Endothelial cell of umbilical vein (primary cell): ENCODE results near the gene DOCK4. TPM values are rescaled to one million over a fixed set of nuclear protein-coding genes. Genes with fewer than 3 reads are reported as not detected.
"Not testable (repeated sequence)": the region's sequence is repeated elsewhere in the genome, so short reads cannot be mapped to it uniquely, and the experiment has no call there.

Experiments
- BruUV-seq: library from RNA; stranded (reverse); fragments of 400-500 nt; replicated peaks from 2 replicates; lab custom pipeline; 2021; lab: Mats Ljungman, UMichigan
- CTCF ChIA-PET: fragments of 300-600, 350-600 bp; sonication (Branson Sonifier 250); formaldehyde crosslinking; loops from one replicate; lab custom pipeline; 2021; ENCODE audit warnings: antibody characterized with exemption, inconsistent platforms; lab: Charles Lee
- POLR2A ChIA-PET: fragments of 300-600, 350-600 bp; sonication (Branson Sonifier 250); formaldehyde crosslinking; loops from one replicate; lab custom pipeline; 2021; ENCODE audit warnings: antibody characterized with exemption, inconsistent platforms; lab: Charles Lee
- DNase-seq: peaks from one replicate; pipeline ENCODE4 v3.0.0-alpha.2; 2011; ENCODE audit warnings: low read depth, low spot score
- FAIRE-seq: peaks from 2 replicates; lab custom pipeline; 2011; peaks lifted over from hg19 to GRCh38; lab: Jason Lieb, UNC
- H2AFZ ChIP-seq: 2 replicates; pipeline ENCODE4 v1.6.0; 2012; ENCODE audit warnings: low read depth, low read length, control low read depth, inconsistent platforms
- H3K27ac ChIP-seq: 2 replicates; pipeline ENCODE4 v1.5.1; 2011; ENCODE audit warnings: low read depth, mild to moderate bottlenecking, control low read depth, low read length, moderate library complexity; ENCODE audit not compliant: insufficient read depth
- H3K27me3 ChIP-seq, 2 experiments: 2 replicates each; pipeline versions ENCODE4 v1.6.0 to v1.6.1; 2011; ENCODE audit warnings: low read length in 2 of 2, mixed read lengths in 1 of 2; ENCODE audit not compliant: control insufficient read depth in 2 of 2, insufficient read depth in 2 of 2
- H3K36me3 ChIP-seq, 2 experiments: 2 replicates in 1 of 2; 3 replicates in 1 of 2; pipeline ENCODE4 v1.5.1; 2011; ENCODE audit warnings: low read length in 2 of 2, mild to moderate bottlenecking in 1 of 2, moderate library complexity in 1 of 2; ENCODE audit not compliant: control insufficient read depth in 2 of 2, insufficient read depth in 2 of 2; ENCODE audit errors: extremely low read depth in 1 of 2
- H3K4me1 ChIP-seq: 3 replicates; pipeline ENCODE4 v1.5.1; 2011; ENCODE audit warnings: mild to moderate bottlenecking, low read length; ENCODE audit not compliant: control insufficient read depth, insufficient read depth; ENCODE audit errors: extremely low read depth
- H3K4me2 ChIP-seq: 2 replicates; pipeline ENCODE4 v1.6.1; 2011; ENCODE audit warnings: low read length, control low read depth, mixed read lengths; ENCODE audit not compliant: insufficient read depth
- H3K4me3 ChIP-seq, 3 experiments: fragments of 200-600 bp in 1 of 3; sonication (generic), shearing (Covaris generic) in 1 of 3; replicated peaks in 1 of 3; 2 replicates each; pipeline ENCODE4 v1.5.1; 2011 to 2016; ENCODE audit warnings: control low read depth in 3 of 3, low read length in 3 of 3, mild to moderate bottlenecking in 2 of 3, inconsistent platforms in 1 of 3, low read depth in 1 of 3, moderate library complexity in 1 of 3; ENCODE audit not compliant: insufficient read depth in 1 of 3
- H3K79me2 ChIP-seq: 2 replicates; pipeline ENCODE4 v1.6.0; 2012; ENCODE audit warnings: low read length, inconsistent platforms; ENCODE audit not compliant: control insufficient read depth, insufficient read depth
- H3K9ac ChIP-seq: replicated peaks from 2 replicates; pipeline ENCODE3; 2011; ENCODE audit warnings: low read length, control low read depth; ENCODE audit not compliant: insufficient read depth; ENCODE audit errors: extremely low read depth
- H3K9me1 ChIP-seq: replicated peaks from 3 replicates; pipeline ENCODE4 v1.6.0; 2011; ENCODE audit warnings: mild to moderate bottlenecking, low read length; ENCODE audit not compliant: control insufficient read depth, insufficient read depth; ENCODE audit errors: extremely low read depth
- H3K9me3 ChIP-seq: replicated peaks from 2 replicates; pipeline ENCODE4 v1.5.1; 2012; ENCODE audit warnings: low read length, inconsistent platforms; ENCODE audit not compliant: control insufficient read depth, insufficient read depth
- H4K20me1 ChIP-seq: replicated peaks from 2 replicates; pipeline ENCODE3; 2011; ENCODE audit warnings: mild to moderate bottlenecking, low read length; ENCODE audit not compliant: control insufficient read depth, insufficient read depth; ENCODE audit errors: extremely low read depth
- EZH2 ChIP-seq: IDR thresholded peaks from 2 replicates; pipeline ENCODE4 v1.6.1; 2012; ENCODE audit warnings: borderline replicate concordance, low read depth, mild to moderate bottlenecking, moderate library complexity, low read length, inconsistent platforms; ENCODE audit not compliant: severe bottlenecking
- FOS ChIP-seq: IDR thresholded peaks from 2 replicates; pipeline ENCODE4 v1.6.1; 2011; ENCODE audit warnings: mild to moderate bottlenecking, low read length, moderate library complexity, borderline replicate concordance; ENCODE audit not compliant: insufficient read depth
- GATA2 ChIP-seq: IDR thresholded peaks from 2 replicates; pipeline ENCODE4 v1.7.0; 2011; ENCODE audit warnings: low read depth, mild to moderate bottlenecking, moderate library complexity, mixed read lengths, low read length; ENCODE audit not compliant: insufficient read length, insufficient read depth
- JUN ChIP-seq: IDR thresholded peaks from 2 replicates; pipeline ENCODE4 v1.6.1; 2011; ENCODE audit warnings: borderline replicate concordance, low read depth; ENCODE audit not compliant: insufficient read length, insufficient read depth
- MYC ChIP-seq: IDR thresholded peaks from one replicate; pipeline ENCODE4 v1.6.1; 2011; ENCODE audit warnings: mild to moderate bottlenecking, low read depth, low read length
- POLR2A ChIP-seq: IDR thresholded peaks from 2 replicates; pipeline ENCODE4 v1.6.1; 2012; ENCODE audit warnings: low read depth, mild to moderate bottlenecking, control low read depth, low read length
- POLR2AphosphoS5 ChIP-seq: IDR thresholded peaks from 2 replicates; pipeline ENCODE4 v1.6.1; 2012; ENCODE audit warnings: low read depth, mild to moderate bottlenecking, control low read depth, low read length, moderate library complexity; ENCODE audit not compliant: insufficient read depth
- dilution Hi-C: fragments of 300-500 bp; cut with MboI; formaldehyde crosslinking; loops from one replicate; pipeline ENCODE4 v1.15.0; 2019; ENCODE audit warnings: low sequenced_read_pairs; ENCODE audit not compliant: extremely low pct_ligation_motif_present
- intact Hi-C: fragments of 100-400 bp; cut with micrococcal nuclease; formaldehyde crosslinking; loops from one replicate; pipeline ENCODE4 v1.10.0; 2022
- polyA plus RNA-seq, 4 experiments: library from polyadenylated mRNA; depleted of rRNA in 3 of 4; stranded (reverse) in 3 of 4; unstranded in 1 of 4; fragments of >200 nt; gene quantifications; 2 replicates each; pipeline versions ENCODE4 v1.2.1 to v1.2.3, GENCODE V29; 2011 to 2012; ENCODE audit warnings: missing spikeins in 1 of 4
- total RNA-seq: library from RNA; stranded (reverse); gene quantifications from 2 replicates; pipeline ENCODE4 v1.2.3, GENCODE V29; 2021
- TF ChIP-seq, protein P1 (sequence below), 2 donors: IDR thresholded peaks; 1 replicate in 1 of 2; 2 replicates in 1 of 2; pipeline ENCODE4 v1.5.1; 2011; ENCODE audit warnings: low read length in 2 of 2, mild to moderate bottlenecking in 2 of 2, moderate library complexity in 2 of 2, control low read depth in 1 of 2, inconsistent platforms in 1 of 2, low read depth in 1 of 2; ENCODE audit not compliant: insufficient read depth in 1 of 2; ENCODE audit errors: extremely low read depth in 1 of 2
- TF ChIP-seq, protein P2 (sequence below): IDR thresholded peaks from 2 replicates; pipeline ENCODE4 v1.6.1; 2011; ENCODE audit not compliant: insufficient read depth, insufficient read length

DOCK4 gene
- total and polyA plus RNA-seq, 2 donors (not counting 3 experiments of a cell fraction or from before 2014, with no cell fraction given), result 47.4 to 164 TPM

DNA sequence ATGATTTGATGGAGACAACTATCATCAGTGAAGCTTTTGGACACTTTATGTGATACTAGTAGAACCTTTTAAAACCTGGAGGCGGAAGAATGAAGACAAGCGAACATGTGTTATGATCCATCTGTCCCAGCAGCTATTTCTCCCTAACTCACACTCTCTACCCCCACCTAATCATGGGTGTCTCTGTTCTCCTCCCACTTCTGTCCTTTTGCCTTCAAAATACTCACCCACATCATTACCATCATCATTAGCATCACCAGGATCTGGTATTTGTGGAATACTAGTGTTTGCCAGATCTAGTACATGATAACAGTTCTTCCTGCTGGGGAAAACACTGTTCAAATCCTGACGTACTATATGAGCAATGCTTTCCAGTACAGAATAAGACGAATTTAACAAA lies 287.7 kb downstream of the DOCK4 start:
- Histone ChIP-seq H3K9me3 (no peaks in the 10 kb centered on the region), H2AFZ (no peak overlapping the region), H3K9me1 (no peaks in the 10 kb centered on the region), H4K20me1 (no peaks in the 10 kb centered on the region), H3K79me2 (no peaks in the 10 kb centered on the region), H3K36me3 (peaks cover 8 to 9% of the 10 kb centered on the region in 2 experiments), H3K27ac (no peak overlapping the region), H3K4me1 (no peaks in the 10 kb centered on the region), H3K9ac (no peak overlapping the region), H3K4me3 (no peak overlapping the region), H3K4me2 (no peak overlapping the region), H3K27me3 (no peaks in the 10 kb centered on the region)
- no TSS peak for BruUV-seq
- TF ChIP-seq, protein P1, sequence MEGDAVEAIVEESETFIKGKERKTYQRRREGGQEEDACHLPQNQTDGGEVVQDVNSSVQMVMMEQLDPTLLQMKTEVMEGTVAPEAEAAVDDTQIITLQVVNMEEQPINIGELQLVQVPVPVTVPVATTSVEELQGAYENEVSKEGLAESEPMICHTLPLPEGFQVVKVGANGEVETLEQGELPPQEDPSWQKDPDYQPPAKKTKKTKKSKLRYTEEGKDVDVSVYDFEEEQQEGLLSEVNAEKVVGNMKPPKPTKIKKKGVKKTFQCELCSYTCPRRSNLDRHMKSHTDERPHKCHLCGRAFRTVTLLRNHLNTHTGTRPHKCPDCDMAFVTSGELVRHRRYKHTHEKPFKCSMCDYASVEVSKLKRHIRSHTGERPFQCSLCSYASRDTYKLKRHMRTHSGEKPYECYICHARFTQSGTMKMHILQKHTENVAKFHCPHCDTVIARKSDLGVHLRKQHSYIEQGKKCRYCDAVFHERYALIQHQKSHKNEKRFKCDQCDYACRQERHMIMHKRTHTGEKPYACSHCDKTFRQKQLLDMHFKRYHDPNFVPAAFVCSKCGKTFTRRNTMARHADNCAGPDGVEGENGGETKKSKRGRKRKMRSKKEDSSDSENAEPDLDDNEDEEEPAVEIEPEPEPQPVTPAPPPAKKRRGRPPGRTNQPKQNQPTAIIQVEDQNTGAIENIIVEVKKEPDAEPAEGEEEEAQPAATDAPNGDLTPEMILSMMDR (IDR thresholded peaks at IDR 0.05; ENCODE audit: extremely low read depth in 1 of 2, insufficient read depth in 1 of 2, low read depth in 1 of 2, low read length in 2 of 2), result no peak
- TF ChIP-seq, protein P2, sequence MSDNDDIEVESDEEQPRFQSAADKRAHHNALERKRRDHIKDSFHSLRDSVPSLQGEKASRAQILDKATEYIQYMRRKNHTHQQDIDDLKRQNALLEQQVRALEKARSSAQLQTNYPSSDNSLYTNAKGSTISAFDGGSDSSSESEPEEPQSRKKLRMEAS, result no peak
- TF ChIP-seq MYC, result no peak
- TF ChIP-seq GATA2, result no peak
- no peak for TF ChIP-seq POLR2AphosphoS5
- TF ChIP-seq FOS, result no peak
- no peak for TF ChIP-seq EZH2
- no peak for TF ChIP-seq JUN
- TF ChIP-seq POLR2A, result no peak
- ChIA-PET CTCF (no interaction called here), POLR2A (no interaction called here)
- intact Hi-C loops (no loop called here), dilution Hi-C loops (no loop called here)
- FAIRE-seq (no peak), DNase-seq (no peak)

DNA sequence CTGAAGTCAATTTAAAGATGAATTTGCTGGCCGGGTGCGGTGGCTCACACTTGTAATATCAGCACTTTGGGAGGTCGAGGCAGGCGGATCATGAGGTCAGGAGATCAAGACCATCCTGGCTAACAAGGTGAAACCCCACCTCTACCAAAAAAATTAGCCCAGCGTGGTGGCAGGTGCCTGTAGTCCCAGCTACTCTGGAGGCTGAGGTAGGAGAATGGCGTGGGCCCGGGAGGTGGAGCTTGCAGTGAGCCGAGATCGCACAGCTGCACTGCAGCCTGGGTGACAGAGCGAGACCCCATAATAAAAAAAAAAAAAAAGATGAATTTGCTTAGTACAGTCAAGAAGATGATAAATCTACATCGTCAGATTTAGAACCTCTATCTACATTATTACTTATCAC lies 288.8 kb downstream of the DOCK4 start:
- intact Hi-C loops, H3K79me2 ChIP-seq, H3K27ac ChIP-seq, H4K20me1 ChIP-seq, CTCF ChIA-PET, DNase-seq, POLR2A ChIA-PET, H3K27me3 ChIP-seq, H3K9ac ChIP-seq, BruUV-seq, H3K36me3 ChIP-seq, FAIRE-seq, H3K4me2 ChIP-seq, H3K4me1 ChIP-seq, H3K4me3 ChIP-seq, H3K9me3 ChIP-seq, H2AFZ ChIP-seq, dilution Hi-C loops, H3K9me1 ChIP-seq: not testable (repeated sequence)
